ENCODE measurements around the gene ALG8.
"Not testable (repeated sequence)": the region's sequence is repeated elsewhere in the genome, so short reads cannot be mapped to it uniquely, and the experiment has no call there.

ALG8 gene

GRCh38 chr11:78139422-78140391 lies at the start of gene ALG8:
Gene ALG8 (minus strand): TSS chr11:78139626. CDS start chr11:78139588, 38 bp downstream.
- peak; percentile 96 to 99 (median 97) for DNase-seq

- peak; percentile 95 to 98 (median 95) for DNase-seq
Observed at GRCh38 chr11:78188286-78189173, 49.1 kb upstream of the ALG8 start, which contains the start of the genes KCTD21 and USP35. Gene KCTD21 (minus strand): TSS chr11:78188626. CDS start chr11:78174554, 14,072 bp downstream. Gene USP35 (plus strand): TSS chr11:78188919. CDS start chr11:78196246, 7,327 bp downstream.

DNA sequence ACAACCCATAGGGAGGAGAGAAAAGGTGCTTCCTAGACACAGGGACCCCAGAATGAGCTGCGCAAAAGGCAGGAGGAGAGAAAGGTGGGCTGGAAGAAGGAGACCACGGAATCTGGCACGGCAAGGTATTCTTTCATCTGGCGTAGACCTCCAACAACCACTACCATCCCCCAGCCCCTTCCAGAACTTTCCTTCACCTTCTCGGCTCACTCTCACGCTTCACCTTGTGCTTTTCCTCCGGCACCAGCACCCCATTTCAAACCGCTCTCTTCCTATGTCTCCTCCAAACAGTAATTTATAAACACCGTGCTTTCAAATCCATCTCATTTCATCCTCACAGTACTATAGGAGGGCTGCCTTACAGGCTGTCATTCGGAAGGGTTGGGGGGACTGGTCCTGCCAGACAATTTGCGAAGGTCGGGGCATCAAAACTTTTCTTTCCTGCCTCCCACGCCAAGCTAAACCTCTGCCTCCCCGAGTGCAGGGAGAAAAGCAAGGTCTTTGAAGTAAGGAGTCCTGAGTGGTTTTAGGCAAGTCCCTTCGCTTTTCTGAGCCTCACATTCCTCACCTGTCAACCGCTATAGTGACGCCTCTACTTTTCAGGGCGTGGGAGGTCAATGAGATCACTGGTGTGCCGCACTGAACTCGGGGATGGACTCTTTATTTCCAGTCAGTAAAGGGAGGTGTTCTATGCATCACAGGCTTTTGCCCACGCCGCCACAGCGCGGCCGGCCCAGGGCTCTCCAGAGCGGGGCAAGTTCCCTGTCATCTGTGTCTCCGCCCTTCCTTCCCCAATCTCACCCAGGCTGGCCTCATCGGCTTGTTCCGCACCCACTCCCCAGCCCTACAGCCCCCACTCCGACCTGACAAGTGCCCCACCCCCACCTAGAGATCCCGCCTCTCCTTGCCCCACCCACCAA lies 48.2 kb upstream of the ALG8 start:
- no peak for DNase-seq

GRCh38 chr11:78181185-78181584 lies 41.8 kb upstream of the ALG8 start:
- DNase-seq = no peak

DNA sequence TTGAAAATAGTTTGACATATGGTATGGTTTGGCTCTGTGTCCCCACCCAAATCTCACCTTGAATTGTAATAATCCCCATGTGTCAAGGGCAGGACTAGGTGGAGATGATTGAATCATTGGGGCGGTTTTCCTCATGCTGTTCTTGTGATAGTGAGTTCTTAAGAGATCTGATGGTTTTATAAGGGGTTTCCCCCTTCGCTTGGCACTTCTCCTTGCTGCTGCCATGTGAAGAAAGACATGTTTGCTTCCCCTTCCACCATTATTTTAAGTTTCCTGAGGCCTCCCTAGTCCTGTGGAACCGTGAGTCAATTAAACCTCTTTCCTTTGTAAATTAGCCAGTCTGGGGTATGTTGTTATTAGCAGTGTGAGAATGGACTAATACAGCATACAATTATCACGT lies 41.3 kb upstream of the ALG8 start:
- DNase-seq = no peak

- no peak for DNase-seq
Observed at GRCh38 chr11:78179459-78180071, 40.1 kb upstream of the ALG8 start.

- DNase-seq = no peak
Observed at GRCh38 chr11:78177216-78177615, 37.8 kb upstream of the ALG8 start.

- no peak for DNase-seq
Observed at GRCh38 chr11:78176605-78177141, 37.2 kb upstream of the ALG8 start.

- not testable (repeated sequence) for DNase-seq
Observed at GRCh38 chr11:78175862-78176261, 36.4 kb upstream of the ALG8 start.

DNA sequence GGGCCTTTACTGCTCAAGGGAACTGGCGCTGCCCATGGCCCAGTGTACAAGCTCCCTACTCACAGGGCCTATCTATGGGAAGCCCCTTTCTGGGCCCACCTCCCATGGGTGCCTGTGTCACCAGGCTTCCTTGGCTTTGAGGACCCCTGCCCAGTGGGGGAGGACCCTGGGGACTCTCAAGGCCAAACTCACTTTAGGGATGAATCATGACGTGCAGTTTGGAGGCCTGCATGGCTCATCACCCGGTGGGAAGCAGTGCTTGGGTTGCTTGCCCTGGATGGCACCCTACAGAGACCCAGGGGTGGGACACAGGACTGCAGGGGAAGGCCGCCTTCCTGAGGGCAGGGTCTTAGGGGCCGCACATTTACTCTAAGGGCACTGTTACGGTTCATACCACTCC lies 32.5 kb upstream of the ALG8 start:
- no peak for DNase-seq

DNA sequence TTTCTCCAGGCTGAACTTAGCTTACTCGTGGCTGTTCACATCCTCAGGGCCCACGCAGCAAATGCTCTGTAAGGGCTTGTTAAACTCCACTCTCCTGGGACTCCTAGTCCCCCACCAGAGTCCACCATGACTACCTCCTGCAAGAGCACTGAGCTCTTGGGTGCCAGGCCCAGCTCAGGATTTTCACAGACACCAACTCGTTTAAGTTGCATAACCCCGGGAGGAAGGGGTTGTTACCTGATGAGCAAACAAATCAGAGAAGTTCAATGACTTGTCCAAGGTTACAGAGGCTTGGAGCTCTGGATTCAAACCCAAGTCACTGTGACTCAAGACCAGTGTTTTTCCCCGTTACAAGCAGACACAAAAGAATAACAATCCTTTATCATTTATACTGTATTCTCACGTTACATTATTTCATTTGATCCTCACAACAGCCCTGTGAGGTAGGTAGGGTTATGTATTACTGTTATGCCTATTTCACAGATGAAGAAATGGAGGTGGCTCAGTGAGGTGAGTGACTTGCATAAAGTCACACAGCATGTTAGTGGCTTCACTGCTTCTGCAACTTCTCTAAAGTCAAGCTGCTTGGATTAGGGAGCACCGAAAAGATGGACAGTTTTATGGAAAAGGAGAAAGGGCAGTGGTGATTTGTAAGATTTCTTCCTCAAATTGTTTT lies 31.6 kb upstream of the ALG8 start:
- DNase-seq = no peak

DNA sequence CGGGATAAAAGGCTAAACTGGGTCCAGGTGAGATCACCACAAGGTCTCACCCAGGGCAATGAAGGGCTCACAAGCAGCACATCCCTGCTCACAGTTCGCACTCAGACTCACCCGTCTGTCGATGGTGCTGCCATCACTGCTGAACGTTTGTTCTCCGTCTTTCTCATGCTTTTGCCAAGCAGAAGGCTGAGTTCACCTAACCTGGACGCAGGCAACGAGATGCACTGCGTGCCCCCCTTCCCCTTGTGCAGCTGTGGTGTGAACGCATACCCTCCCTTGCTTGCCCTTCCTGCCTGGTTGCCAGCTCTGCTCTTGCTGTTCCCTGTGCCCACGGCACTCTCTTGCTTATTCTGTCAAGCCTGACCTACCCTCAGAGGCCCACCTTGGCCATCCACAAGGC lies 31.0 kb upstream of the ALG8 start:
- no peak for DNase-seq

GRCh38 chr11:78168539-78169477 lies 29.4 kb upstream of the ALG8 start:
- no peak for DNase-seq

GRCh38 chr11:78166855-78167469 lies 27.5 kb upstream of the ALG8 start:
- no peak for DNase-seq

- DNase-seq = no peak
Observed at GRCh38 chr11:78164471-78164870, 25.0 kb upstream of the ALG8 start.

DNA sequence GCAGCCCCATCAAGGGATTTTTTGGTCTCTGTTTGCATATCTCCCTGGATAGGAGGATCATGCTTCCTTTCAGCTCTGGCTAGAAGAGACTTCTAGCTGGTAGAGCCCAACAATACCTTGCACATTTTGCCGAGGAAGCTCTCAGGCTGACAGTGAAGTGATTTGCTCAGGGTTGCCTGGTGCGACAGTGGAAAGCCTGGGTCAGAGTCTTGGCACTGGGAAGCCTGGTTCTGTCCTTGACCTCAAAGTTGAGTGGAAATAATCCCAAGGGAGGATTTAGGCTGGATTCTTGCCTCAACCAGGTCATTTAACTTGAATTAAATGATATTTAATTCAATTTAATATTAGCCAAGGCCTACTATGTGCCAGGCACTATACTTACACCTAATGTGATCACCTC lies 24.4 kb upstream of the ALG8 start:
- no peak for DNase-seq

DNA sequence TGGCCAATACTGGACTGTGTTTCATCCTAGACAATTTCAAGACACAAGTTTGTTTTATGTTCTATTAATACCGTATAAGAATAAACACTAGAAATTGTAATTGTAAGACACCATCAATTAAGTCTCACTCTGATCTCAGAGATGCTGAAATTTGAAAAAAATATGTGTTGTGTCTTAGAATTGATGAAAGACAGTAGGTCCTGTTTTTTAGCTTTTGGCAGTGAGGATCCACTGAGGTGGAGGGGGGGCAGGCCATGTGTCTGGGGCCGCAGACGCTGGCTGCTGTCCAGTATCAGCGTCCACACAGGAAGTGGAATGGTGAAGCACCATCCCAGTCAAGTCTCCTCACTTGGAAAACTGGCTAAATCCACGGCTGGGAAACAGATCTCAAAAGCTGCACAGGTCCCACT lies 22.5 kb upstream of the ALG8 start:
- DNase-seq = no peak

DNA sequence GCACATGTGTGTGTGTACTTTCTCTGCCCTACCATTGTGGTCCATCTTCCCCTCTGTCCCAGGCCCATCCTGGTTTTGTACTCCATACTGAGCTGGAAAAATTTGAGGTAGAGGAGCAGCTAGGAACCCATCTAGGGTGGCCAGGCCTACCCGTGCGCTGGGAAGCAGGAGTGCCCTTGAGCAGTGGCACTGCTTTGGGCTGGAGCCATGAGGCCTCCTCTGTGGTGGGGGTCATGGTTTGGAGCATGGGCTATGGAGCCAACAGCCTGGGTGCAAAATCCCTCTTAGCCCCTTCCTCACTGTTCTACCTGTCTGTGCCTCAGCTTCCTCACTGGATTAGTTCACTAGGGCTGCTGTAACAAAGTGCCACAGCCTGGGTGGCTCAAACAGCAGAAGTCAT lies 21.9 kb upstream of the ALG8 start:
- no peak for DNase-seq

GRCh38 chr11:78160557-78160956 lies 21.1 kb upstream of the ALG8 start:
- DNase-seq = no peak

Data from NCI-H1417 (cell line).